ENCODE measurements around the gene SLC6A1.

SLC6A1 gene

GRCh38 chr3:10957976-10958749, 34.4 kb upstream of the SLC6A1 start:
- TF ChIP-seq GATA2 (IDR thresholded peaks at IDR 0.05; ENCODE audit: low read depth, low read length) (no peak), GATA3 (IDR thresholded peaks at IDR 0.05; ENCODE audit: low read depth, low read length) (no peak)

GRCh38 chr3:10960255-10960654, 32.3 kb upstream of the SLC6A1 start:
- TF ChIP-seq GATA2 (IDR thresholded peaks at IDR 0.05; ENCODE audit: low read depth, low read length) = no peak
- TF ChIP-seq GATA3 (IDR thresholded peaks at IDR 0.05; ENCODE audit: low read depth, low read length) = no peak

DNA sequence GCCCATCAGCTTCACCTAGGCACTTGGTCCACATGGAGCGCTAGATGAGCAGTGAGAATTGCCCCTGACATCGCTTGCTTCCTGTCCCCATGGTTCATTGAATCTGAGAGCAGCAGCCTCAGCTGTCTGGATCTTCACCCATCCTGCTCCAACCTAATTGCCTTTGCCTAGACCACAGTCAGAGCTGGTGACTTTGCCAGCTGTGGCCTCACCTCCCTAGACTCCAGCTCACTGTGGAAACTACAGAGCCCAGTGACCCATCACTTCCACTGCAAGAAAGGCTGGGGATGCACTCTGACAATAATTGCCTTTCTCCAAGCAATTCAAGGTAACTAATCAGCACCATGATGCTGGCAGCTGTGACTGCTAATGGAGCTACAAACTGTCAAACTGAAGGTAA, 30.6 kb upstream of the SLC6A1 start:
- no peak for TF ChIP-seq GATA3 (IDR thresholded peaks at IDR 0.05; ENCODE audit: low read depth, low read length)
- TF ChIP-seq GATA2 (IDR thresholded peaks at IDR 0.05; ENCODE audit: low read depth, low read length) = no peak

GRCh38 chr3:10962481-10963036, 30.0 kb upstream of the SLC6A1 start:
- TF ChIP-seq GATA3 (IDR thresholded peaks at IDR 0.05; ENCODE audit: low read depth, low read length) (no peak), GATA2 (IDR thresholded peaks at IDR 0.05; ENCODE audit: low read depth, low read length) (no peak)

DNA sequence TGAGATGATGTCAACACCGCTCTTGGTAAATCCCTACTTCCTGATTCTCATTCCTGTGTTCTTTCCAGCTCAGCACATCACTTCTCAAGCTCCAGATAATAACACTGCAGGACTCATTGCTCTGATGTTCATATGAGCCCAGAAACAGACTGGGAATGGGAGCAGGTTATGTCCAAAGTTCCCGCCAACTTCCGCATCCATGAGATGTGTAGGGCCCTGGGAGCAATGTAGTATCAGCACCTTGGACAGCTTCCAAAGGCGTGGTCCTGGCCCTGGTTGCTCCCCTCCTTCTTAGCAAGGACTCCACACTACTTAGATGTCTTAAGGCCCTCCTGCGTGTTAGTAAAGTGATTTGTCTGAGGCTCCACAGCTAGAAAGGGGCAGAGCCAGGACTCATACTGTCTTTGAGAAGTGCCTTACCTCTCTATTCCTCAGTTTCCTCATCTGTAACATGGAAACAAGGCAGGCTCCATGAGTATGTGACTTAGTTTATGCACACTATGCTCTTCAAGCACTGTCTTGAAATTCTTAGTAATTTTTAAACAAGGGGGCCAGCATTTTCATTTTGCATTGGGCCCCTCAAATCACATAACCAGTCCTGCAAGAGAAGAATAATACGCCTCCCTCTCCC, 27.9 kb upstream of the SLC6A1 start:
- no peak for TF ChIP-seq GATA3 (IDR thresholded peaks at IDR 0.05; ENCODE audit: low read depth, low read length)
- TF ChIP-seq GATA2 (IDR thresholded peaks at IDR 0.05; ENCODE audit: low read depth, low read length) = no peak

- no peak for TF ChIP-seq GATA3 (IDR thresholded peaks at IDR 0.05; ENCODE audit: low read depth, low read length)
- TF ChIP-seq GATA2 (IDR thresholded peaks at IDR 0.05; ENCODE audit: low read depth, low read length) = no peak
Measured at GRCh38 chr3:10968401-10968800, 24.1 kb upstream of the SLC6A1 start.

DNA sequence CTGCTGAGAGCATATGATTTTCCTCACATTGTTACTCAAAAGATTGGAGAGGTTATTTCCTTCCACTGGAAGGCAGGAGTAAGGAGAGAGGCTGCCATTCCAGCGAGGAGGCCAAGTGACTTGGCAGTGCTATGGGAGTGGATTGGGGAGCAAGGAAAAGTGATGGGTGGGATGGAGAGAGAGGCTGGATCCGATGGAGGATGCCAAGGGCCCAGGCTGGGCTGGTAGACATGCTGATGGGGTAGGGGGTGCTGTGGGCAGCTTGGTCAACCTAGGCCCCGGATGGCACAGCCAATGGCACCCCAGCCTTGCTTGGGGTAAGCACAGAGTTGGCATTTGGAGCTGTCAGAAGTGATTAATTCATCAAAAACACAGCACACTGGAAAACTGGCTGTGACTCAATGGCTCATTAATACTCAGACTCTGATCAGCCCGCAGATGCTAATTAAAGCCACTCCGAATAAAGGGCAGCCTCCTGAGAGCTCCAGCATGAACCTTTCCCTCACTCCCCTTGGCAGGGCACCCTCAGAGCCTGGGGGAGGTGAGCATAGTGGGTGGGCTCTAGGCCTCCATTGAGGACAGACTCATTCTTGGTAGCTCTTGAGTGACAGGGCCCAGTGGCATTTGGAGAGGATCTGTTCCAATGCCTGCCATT, 22.1 kb upstream of the SLC6A1 start:
- TF ChIP-seq GATA3 (IDR thresholded peaks at IDR 0.05; ENCODE audit: low read depth, low read length) = no peak
- no peak for TF ChIP-seq GATA2 (IDR thresholded peaks at IDR 0.05; ENCODE audit: low read depth, low read length)

DNA sequence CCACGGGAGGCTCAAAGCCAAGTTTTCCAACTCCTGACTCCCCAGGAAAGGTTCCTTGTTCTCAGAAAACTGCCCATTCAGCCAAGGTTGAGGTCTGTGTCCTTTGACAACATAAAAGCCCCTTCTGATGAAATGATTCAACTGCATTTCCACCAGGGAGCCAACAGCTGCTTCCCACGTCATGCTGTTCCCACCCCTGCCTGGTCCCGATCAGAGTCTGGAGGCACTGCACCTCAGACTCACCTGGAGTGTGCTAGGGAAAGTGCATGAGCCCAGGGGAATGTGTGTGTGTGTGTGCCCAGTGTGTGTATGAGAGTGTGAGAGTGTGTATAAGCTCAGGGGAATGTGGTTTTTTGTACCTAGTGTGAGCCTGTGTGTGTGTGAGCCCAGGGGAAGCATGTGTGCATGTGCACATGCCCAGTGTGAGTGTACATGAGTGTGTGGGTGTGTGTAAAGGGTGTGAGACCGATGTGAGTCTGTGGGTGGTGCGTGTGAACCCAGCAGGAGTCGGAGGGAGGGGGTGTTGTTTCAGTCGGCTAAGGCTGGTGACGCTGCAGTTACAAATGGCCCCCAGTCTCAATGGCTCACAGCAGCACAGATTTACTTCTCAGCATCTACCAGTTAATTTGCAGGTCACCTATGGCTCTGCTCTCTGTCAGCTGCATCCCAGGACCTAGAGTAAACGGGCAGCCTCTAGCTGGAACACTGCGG, 20.3 kb upstream of the SLC6A1 start:
- TF ChIP-seq GATA2 (IDR thresholded peaks at IDR 0.05; ENCODE audit: low read depth, low read length) = no peak
- TF ChIP-seq GATA3 (IDR thresholded peaks at IDR 0.05; ENCODE audit: low read depth, low read length) = no peak

DNA sequence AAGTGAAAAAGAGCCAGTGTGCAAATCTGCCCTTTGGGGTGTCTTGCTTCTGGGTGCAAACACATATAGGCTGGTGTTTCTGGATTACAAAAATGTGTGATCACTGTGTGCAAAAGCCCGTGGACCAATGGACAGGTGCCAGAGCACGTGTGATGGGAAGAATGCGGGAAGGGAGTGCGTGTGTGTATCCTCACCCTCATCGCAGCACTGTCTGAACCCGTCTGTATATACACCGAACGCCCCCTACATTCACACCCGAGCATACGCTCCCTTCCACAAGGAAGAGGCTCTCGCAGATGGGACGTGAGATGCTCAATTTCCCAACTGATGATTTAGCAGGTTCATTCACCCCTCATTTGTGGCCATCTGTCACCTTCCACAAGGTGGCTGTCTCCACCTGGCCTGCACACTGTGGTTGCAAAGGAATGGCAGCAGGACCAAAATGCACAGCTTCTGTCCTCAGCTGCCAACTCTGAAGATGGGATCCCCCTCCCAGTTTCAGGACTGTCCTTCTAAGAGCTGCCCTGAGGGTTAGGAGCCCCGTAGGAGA, 19.4 kb upstream of the SLC6A1 start:
- TF ChIP-seq GATA2 (IDR thresholded peaks at IDR 0.05; ENCODE audit: low read depth, low read length) (no peak), GATA3 (IDR thresholded peaks at IDR 0.05; ENCODE audit: low read depth, low read length) (no peak)

- TF ChIP-seq GATA3 (IDR thresholded peaks at IDR 0.05; ENCODE audit: low read depth, low read length) (no peak), GATA2 (IDR thresholded peaks at IDR 0.05; ENCODE audit: low read depth, low read length) (no peak)
Measured at GRCh38 chr3:10974131-10974530, 18.4 kb upstream of the SLC6A1 start.

DNA sequence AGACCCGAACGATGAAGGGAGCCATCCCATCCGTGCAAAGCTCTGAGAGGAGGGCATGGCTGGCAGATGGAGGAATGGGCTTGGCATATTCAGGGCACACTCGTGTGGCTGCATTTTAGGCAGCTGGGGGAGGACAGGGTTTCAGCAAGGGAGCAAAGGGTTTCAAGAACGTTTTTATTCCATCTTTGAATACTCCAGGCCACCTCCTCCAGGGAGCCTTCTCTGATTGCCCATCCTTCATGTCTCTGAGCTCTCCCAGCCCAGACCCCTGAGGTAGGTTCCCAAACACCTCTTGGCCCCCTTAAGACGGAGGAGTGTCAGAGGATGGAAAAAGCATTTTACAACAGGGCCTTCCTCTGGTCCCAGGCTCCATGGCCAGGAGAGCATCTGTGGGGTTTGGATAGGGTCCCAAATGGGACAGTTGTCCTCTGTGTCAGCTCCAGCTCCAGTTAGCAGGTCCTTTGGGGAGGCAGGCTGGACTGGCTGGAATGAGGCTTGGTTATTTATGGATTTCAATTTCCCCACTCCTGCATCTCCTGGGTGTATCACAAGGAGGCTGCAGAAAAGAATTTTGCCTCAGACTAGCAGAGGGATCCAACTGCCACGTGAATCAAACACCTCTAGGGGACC, 17.7 kb upstream of the SLC6A1 start:
- no peak for TF ChIP-seq GATA3 (IDR thresholded peaks at IDR 0.05; ENCODE audit: low read depth, low read length)
- TF ChIP-seq GATA2 (IDR thresholded peaks at IDR 0.05; ENCODE audit: low read depth, low read length) = no peak

GRCh38 chr3:10975695-10976234, 16.8 kb upstream of the SLC6A1 start:
- TF ChIP-seq GATA3 (IDR thresholded peaks at IDR 0.05; ENCODE audit: low read depth, low read length) (no peak), GATA2 (IDR thresholded peaks at IDR 0.05; ENCODE audit: low read depth, low read length) (no peak)

DNA sequence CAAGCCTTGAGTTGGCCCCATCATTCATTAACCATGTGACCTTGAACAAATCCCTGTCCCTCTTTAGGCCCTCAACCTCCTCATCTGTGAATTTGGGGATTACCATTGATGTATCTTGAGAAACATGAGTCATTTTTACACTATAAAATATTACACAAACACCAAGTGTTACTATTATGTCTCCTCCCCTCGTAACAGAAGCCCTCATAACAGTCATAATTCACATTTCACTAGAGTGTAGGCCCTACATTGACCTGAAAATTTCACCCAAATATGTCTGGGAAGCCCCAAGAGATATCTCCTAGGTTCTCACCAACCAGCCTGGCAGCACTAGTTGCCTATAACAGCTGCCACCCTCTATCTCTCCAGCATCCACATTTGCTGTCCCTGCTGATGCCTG, 15.8 kb upstream of the SLC6A1 start:
- no peak for TF ChIP-seq GATA3 (IDR thresholded peaks at IDR 0.05; ENCODE audit: low read depth, low read length)
- TF ChIP-seq GATA2 (IDR thresholded peaks at IDR 0.05; ENCODE audit: low read depth, low read length) = no peak
